Nucleus accumbens (tissue), 56 donors: ENCODE measurements around the gene NT5C1A.

Experiments
- DNase-seq, 56 donors: peaks; one replicate each; lab custom pipeline; 2025; lab: John Stamatoyannopoulos, UW

NT5C1A gene

DNA sequence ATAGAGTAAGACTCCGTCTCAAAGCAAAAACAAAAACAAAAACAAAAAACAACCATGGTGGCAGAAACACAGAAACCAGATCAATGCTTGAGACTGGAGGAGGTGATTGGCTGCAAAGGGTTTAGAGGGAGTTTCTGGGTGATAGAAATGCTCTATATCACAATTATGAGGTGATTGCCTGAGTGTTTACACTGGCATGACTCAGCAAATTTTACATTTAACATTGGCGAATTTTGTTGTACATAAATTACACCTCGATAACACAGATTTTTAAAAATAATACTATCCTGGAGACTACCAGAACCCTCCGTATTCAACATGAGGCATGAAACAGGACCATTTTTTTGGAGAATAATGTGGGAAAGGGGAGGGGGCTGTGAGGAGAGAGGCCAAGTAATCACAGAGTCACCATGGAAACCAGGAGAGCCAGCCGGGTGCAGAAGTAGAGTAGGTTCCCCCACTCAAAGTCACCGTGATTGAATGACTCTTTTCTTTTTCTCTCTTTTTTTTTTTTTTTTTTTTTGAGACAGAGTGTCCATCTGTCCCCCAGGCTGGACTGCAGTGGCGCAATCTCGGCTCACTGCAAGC is 56.7 kb downstream of the NT5C1A start:
- DNase-seq: no peak

DNA sequence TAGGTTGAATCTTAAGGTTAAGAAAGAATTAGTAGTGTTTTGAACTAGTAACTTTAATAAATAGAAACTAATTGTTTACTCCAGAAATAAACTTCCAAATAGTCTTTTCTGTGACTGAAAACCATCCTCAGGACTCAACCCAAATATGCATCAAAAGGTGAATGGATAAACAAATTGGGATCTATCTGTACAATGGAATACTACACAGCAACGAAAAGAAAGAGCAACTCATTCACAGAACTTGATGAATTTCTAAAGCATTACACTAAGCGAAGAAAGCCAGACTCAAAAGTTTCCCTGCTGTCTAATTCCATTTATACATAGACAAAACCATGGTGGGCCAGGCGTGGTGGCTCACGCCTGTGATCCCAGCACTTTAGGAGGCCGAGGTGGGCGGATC is 57.4 kb downstream of the NT5C1A start:
- DNase-seq: no peak

DNA sequence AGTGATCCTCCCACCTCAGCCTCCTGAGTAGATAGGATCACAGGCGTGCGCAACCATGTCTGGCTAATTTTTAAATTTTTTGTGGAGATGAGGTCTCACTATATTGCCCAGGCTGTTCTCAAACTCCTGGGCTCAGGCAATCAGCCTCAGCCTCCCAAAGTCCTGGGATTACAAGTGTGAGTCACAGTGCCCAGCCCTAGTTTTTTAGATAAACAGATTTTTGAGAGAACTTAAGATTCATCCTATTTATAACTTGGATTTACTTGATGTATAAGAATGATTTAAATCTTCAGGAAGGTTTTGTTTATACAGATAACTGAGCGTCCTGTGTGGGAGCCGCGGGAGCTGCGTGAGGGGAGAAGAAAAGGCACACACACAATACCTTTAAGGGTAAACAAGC is 58.7 kb downstream of the NT5C1A start:
- DNase-seq: no peak

DNA sequence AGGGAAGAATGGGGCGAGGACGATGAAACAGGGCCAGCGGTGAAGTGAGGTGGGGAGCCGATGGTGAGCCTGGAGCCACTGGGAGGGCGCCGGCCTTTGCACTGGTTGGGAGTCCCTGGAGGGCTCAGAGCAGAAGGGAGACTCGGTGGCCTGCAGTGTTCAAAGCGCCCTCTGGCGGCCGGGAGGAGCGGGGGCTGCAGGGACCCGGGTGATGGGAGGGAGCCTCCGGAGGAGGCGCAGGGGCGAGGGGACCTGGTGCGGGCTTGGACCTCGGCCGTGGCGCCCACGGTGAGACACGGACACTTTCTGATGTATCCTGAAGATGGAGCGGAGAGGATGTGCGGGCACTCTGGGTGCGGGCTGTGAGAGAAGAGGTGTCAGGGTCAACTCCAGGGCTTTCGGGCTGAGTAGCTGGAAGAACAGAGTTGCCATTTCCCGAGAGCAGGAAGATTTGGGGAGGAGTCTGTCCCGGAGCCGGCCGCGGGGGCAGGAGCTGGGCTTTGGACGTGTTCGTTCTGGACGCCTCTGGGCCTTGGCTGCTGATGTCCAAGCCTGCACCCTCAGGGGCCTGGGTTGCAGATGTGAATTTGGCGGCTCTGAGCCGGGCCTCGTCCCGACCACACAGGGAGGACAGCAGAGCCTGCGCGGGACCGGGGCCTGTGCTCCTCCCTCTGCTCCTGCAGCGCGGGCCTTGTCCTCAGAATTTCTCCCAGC is 62.1 kb downstream of the NT5C1A start:
- DNase-seq: peak in 14 of 56 donors; percentile 3 to 60 (median 11)
